SK-N-SH (cell line): ENCODE data around the gene AHCYL2. TPM values are rescaled to one million over a fixed set of nuclear protein-coding genes. Genes with fewer than 3 reads are reported as not detected.

Experiments
- CTCF ChIA-PET: fragments of 300-600, 350-600 bp; formaldehyde crosslinking; extraction: SDS; loops from one replicate; lab custom pipeline; 2021; lab: Yijun Ruan, JAX
- POLR2A ChIA-PET: fragments of 350-600 bp; sonication (Branson Sonifier 250); formaldehyde crosslinking; extraction: SDS; loops from one replicate; lab custom pipeline; 2020; ENCODE audit warnings: antibody characterized with exemption, inconsistent platforms; lab: Yijun Ruan, JAX
- DNase-seq: peaks from one replicate; pipeline ENCODE4 v3.0.0; 2012
- H2AFZ ChIP-seq: fragments of 200-600 bp; sonication (generic); 2 replicates; pipeline ENCODE4 v1.8.1; 2016; ENCODE audit warnings: antibody characterized with exemption, mild to moderate bottlenecking, low read depth
- H3F3A ChIP-seq: fragments of 200-600 bp; sonication (generic); replicated peaks from 2 replicates; pipeline ENCODE3; 2016; ENCODE audit warnings: antibody characterized with exemption, mild to moderate bottlenecking; ENCODE audit not compliant: insufficient read depth
- H3K27ac ChIP-seq, 2 experiments: fragments of 200-500 bp in 1 of 2; fragments of 200-600 bp in 1 of 2; sonication (Bioruptor generic) in 1 of 2; sonication (generic), shearing (Covaris generic) in 1 of 2; 2 replicates each; pipeline versions ENCODE4 v1.5.1 to v1.6.1; 2014 to 2016; ENCODE audit warnings: low read depth in 2 of 2, inconsistent platforms in 1 of 2, low read length in 1 of 2, mild to moderate bottlenecking in 1 of 2, mixed read lengths in 1 of 2
- H3K27me3 ChIP-seq: fragments of 200-600 bp; sonication (generic), shearing (Covaris generic); 2 replicates; pipeline ENCODE4 v1.6.1; 2016; ENCODE audit warnings: mixed run types; ENCODE audit not compliant: insufficient read depth
- H3K36me3 ChIP-seq, 2 experiments: fragments of 200-500 bp in 1 of 2; fragments of 200-600 bp in 1 of 2; sonication (Bioruptor generic) in 1 of 2; sonication (generic) in 1 of 2; replicated peaks in 1 of 2; 2 replicates each; pipeline versions ENCODE3 to v1.5.1; 2014 to 2016; ENCODE audit warnings: low read length in 1 of 2, mild to moderate bottlenecking in 1 of 2; ENCODE audit not compliant: insufficient read depth in 2 of 2, control insufficient read depth in 1 of 2
- H3K4me1 ChIP-seq, 2 experiments: fragments of 200-500 bp in 1 of 2; fragments of 200-600 bp in 1 of 2; sonication (Bioruptor generic) in 1 of 2; sonication (generic), shearing (Covaris generic) in 1 of 2; 2 replicates each; pipeline versions ENCODE4 v1.5.1 to v1.6.1; 2014 to 2016; ENCODE audit warnings: low read depth in 1 of 2, low read length in 1 of 2, mixed run types in 1 of 2; ENCODE audit not compliant: insufficient read depth in 2 of 2, control insufficient read depth in 1 of 2
- H3K4me2 ChIP-seq: fragments of 200-600 bp; sonication (generic), shearing (Covaris generic); 2 replicates; pipeline ENCODE4 v1.6.1; 2017; ENCODE audit warnings: mixed run types
- H3K4me3 ChIP-seq, 2 experiments: fragments of 200-500 bp in 1 of 2; fragments of 200-600 bp in 1 of 2; sonication (Bioruptor generic) in 1 of 2; sonication (generic), shearing (Covaris generic) in 1 of 2; 2 replicates each; pipeline versions ENCODE4 v1.5.1 to v1.8.1; 2014 to 2016; ENCODE audit warnings: low read depth in 2 of 2, inconsistent platforms in 1 of 2, low read length in 1 of 2, mild to moderate bottlenecking in 1 of 2, mixed read lengths in 1 of 2, moderate library complexity in 1 of 2
- H3K79me2 ChIP-seq: fragments of 200-600 bp; sonication (generic); 2 replicates; pipeline ENCODE4 v1.8.1; 2017; ENCODE audit warnings: mild to moderate bottlenecking; ENCODE audit not compliant: insufficient read depth
- H3K9ac ChIP-seq: fragments of 200-600 bp; sonication (generic); 2 replicates; pipeline ENCODE4 v1.6.1; 2017; ENCODE audit warnings: mixed run types
- H3K9me2 ChIP-seq: fragments of 200-600 bp; sonication (generic); 2 replicates; pipeline ENCODE4 v1.6.1; 2017; ENCODE audit warnings: mixed run types
- H3K9me3 ChIP-seq: fragments of 200-600 bp; sonication (generic); 2 replicates; pipeline ENCODE4 v1.6.1; 2017; ENCODE audit warnings: mixed run types, mild to moderate bottlenecking, moderate library complexity
- H4K20me1 ChIP-seq: fragments of 200-600 bp; sonication (generic); 2 replicates; pipeline ENCODE4 v1.6.1; 2017; ENCODE audit warnings: mild to moderate bottlenecking, mixed run types; ENCODE audit not compliant: insufficient read depth
- EP300 ChIP-seq, 2 experiments: IDR thresholded peaks; 2 replicates each; pipeline versions ENCODE4 v1.4.0 to v1.6.1; 2012; ENCODE audit warnings: borderline replicate concordance in 1 of 2, low read depth in 1 of 2, low read length in 1 of 2
- FOXJ3 ChIP-seq: sonication (generic); formaldehyde crosslinking; IDR thresholded peaks from 2 replicates; pipeline ENCODE4 v1.5.1; 2020; ENCODE audit warnings: mild to moderate bottlenecking, missing genetic modification reagents
- FOXM1 ChIP-seq: IDR thresholded peaks from 2 replicates; pipeline ENCODE4 v1.4.0; 2012; ENCODE audit warnings: low read depth, mild to moderate bottlenecking
- GABPA ChIP-seq: IDR thresholded peaks from 2 replicates; pipeline ENCODE4 v1.4.0; 2012; ENCODE audit warnings: low read depth, mild to moderate bottlenecking
- MXI1 ChIP-seq: IDR thresholded peaks from 2 replicates; pipeline ENCODE4 v1.6.1; 2012; ENCODE audit warnings: mild to moderate bottlenecking, low read depth, low read length, improper control_type of control experiment
- NFIC ChIP-seq: IDR thresholded peaks from 2 replicates; pipeline ENCODE4 v1.4.0; 2012; ENCODE audit warnings: borderline replicate concordance
- NRF1 ChIP-seq: IDR thresholded peaks from 2 replicates; pipeline ENCODE4 v1.6.1; 2012; ENCODE audit warnings: low read depth, mild to moderate bottlenecking, low read length
- POLR2AphosphoS5 ChIP-seq: IDR thresholded peaks from 2 replicates; pipeline ENCODE4 v1.6.1; 2012; ENCODE audit warnings: low read depth, low read length
- RAD21 ChIP-seq: IDR thresholded peaks from 2 replicates; pipeline ENCODE4 v1.6.1; 2012; ENCODE audit warnings: mild to moderate bottlenecking, low read length
- RFX5 ChIP-seq: IDR thresholded peaks from 2 replicates; pipeline ENCODE4 v1.6.1; 2012; ENCODE audit warnings: mild to moderate bottlenecking, improper control_type of control experiment, low read length
- SIN3A ChIP-seq: IDR thresholded peaks from 2 replicates; pipeline ENCODE4 v1.6.1; 2012; ENCODE audit warnings: low read depth, mild to moderate bottlenecking, low read length, moderate library complexity, borderline replicate concordance
- SMC3 ChIP-seq: IDR thresholded peaks from 2 replicates; pipeline ENCODE4 v1.6.1; 2012; ENCODE audit warnings: low read depth, low read length, improper control_type of control experiment
- TAF1 ChIP-seq: IDR thresholded peaks from 2 replicates; pipeline ENCODE4 v1.6.1; 2012; ENCODE audit warnings: low read depth, mild to moderate bottlenecking, low read length, moderate library complexity, borderline replicate concordance
- TCF12 ChIP-seq: IDR thresholded peaks from 2 replicates; pipeline ENCODE4 v1.4.0; 2012
- YY1 ChIP-seq: IDR thresholded peaks from 2 replicates; pipeline ENCODE4 v1.4.0; 2012; ENCODE audit warnings: low read depth, mild to moderate bottlenecking
- WGBS: methylation state at CpG from one replicate; pipeline ENCODE4 v1.1.6; 2017; ENCODE audit warnings: low lambda C conversion rate; 5-methylcytosine and 5-hydroxymethylcytosine counted together
- polyA plus RNA-seq, 3 experiments: library from polyadenylated mRNA; depleted of rRNA; stranded (reverse); fragments of >200 nt; gene quantifications; 2 replicates each; pipeline ENCODE4 v1.2.3, GENCODE V29; 2012
- TF ChIP-seq, protein P1 (sequence below): fragments of 200-600 bp; sonication (generic); IDR thresholded peaks from 2 replicates; pipeline ENCODE4 v1.6.1; 2017; ENCODE audit warnings: antibody characterized with exemption, mild to moderate bottlenecking, moderate library complexity
- TF ChIP-seq, protein P2 (sequence below): fragments of 150-350 bp; IDR thresholded peaks from 2 replicates; pipeline ENCODE4 v1.6.1; 2017; ENCODE audit warnings: antibody characterized with exemption, low read length, low read depth, borderline replicate concordance
- TF ChIP-seq, protein P3 (sequence below): IDR thresholded peaks from 2 replicates; pipeline ENCODE4 v1.4.0; 2012; ENCODE audit warnings: low read depth, borderline replicate concordance

AHCYL2 gene
- polyA plus RNA-seq, 1 of the 3 experiments (the other 2 are of a cell fraction) = 20.4 TPM

DNA sequence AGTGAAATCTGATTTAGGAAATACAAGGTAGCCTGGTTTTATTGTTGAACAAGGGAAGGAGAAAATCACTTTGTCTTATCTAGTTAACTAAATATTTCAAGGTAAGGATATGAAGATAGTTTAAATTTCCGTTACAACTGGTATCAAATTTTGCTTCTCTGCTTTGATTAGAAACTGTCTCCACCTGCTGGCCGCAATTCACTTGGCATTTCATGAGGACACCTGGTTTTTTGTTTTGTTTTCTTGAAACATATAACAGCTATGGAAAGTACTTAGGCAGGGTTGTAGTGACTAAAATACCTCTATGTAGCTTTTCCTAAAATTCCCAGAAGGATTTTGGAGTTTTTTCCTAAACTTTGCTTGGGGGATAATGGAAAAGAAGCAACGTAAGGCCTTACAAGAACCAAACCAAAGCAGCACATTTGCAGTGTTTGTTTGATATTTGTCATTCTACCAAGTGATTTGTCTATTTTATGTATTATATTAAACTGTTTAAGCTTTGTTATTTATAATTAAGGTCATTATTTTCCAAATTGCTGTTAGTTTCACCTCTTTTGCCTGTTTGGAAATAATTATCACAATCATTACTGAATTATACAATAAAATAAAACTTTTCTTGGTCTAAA is 73.6 kb downstream of the AHCYL2 start:
- ChIA-PET POLR2A (interaction anchor here (1.4 kb wide), 1 partner anchor 80 kb away, joined by 5 read pairs; no protein-coding TSS in a partner anchor), CTCF (interaction anchor here (0.6 to 8.1 kb wide), 61 partner anchors 12 to 431 kb away, joined by 3 to 363 read pairs (median 5); partner anchors contain the start of genes AHCYL2 and SMO)
- Histone ChIP-seq H3K9ac (no peak overlapping the region), H2AFZ (no peak overlapping the region), H3K4me1 (no peaks in the 10 kb centered on the region), H3K9me3 (peaks cover 10% of the 10 kb centered on the region; the same call in 1 of the 2 replicates), H4K20me1 (no peaks in the 10 kb centered on the region), H3K36me3 (peaks cover 0 to 9% of the 10 kb centered on the region in 2 experiments), H3K79me2 (no peaks in the 10 kb centered on the region), H3K9me2 (no peaks in the 10 kb centered on the region), H3K4me2 (no peak overlapping the region), H3K27ac (no peak overlapping the region), H3K4me3 (no peak overlapping the region; a peak in 1 of 4 replicates), H3K27me3 (no peaks in the 10 kb centered on the region), H3F3A (peaks cover 17% of the 10 kb centered on the region)
- 46% methylated on average over 3 of the region's 3 CpGs for WGBS
- DNase-seq = peak; percentile 65
- TF ChIP-seq NRF1 (0 out of 2 replicates have a peak, but pooled peaks have one; percentile 27), SMC3 (peak; percentile 95), EP300 (IDR thresholded peaks at IDR 0.05; ENCODE audit: borderline replicate concordance in 1 of 2, low read depth in 1 of 2, low read length in 1 of 2) (no peak), TCF12 (peak; percentile 18; the same call in 1 of the 2 replicates), TAF1 (no peak), RAD21 (peak; percentile 90), GABPA (no peak)
- TF ChIP-seq, protein P1, sequence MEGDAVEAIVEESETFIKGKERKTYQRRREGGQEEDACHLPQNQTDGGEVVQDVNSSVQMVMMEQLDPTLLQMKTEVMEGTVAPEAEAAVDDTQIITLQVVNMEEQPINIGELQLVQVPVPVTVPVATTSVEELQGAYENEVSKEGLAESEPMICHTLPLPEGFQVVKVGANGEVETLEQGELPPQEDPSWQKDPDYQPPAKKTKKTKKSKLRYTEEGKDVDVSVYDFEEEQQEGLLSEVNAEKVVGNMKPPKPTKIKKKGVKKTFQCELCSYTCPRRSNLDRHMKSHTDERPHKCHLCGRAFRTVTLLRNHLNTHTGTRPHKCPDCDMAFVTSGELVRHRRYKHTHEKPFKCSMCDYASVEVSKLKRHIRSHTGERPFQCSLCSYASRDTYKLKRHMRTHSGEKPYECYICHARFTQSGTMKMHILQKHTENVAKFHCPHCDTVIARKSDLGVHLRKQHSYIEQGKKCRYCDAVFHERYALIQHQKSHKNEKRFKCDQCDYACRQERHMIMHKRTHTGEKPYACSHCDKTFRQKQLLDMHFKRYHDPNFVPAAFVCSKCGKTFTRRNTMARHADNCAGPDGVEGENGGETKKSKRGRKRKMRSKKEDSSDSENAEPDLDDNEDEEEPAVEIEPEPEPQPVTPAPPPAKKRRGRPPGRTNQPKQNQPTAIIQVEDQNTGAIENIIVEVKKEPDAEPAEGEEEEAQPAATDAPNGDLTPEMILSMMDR = peak; percentile 98
- TF ChIP-seq, protein P2, sequence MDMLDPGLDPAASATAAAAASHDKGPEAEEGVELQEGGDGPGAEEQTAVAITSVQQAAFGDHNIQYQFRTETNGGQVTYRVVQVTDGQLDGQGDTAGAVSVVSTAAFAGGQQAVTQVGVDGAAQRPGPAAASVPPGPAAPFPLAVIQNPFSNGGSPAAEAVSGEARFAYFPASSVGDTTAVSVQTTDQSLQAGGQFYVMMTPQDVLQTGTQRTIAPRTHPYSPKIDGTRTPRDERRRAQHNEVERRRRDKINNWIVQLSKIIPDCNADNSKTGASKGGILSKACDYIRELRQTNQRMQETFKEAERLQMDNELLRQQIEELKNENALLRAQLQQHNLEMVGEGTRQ = no peak

DNA sequence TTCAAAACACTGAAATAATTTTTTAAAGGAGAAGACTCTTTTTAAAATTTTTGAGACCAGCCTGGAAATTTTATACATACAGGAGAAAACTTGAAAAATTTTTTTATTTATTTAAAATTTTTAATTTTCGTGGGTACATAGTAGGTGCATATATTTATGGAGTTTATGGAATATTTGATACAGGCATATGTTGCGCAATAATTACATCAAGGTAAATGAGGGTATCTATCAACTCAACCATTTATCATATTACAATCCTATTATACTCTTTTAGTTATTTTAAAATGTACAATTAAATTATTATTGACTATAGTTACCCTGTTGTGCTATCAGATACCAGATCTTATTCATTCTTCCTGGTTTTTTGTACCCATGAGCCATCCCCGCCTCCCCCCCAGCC is 75.1 kb downstream of the AHCYL2 start:
- Histone ChIP-seq H3K27ac (no peak overlapping the region), H3K9ac (no peak overlapping the region), H3F3A (peaks cover 11% of the 10 kb centered on the region), H4K20me1 (no peaks in the 10 kb centered on the region), H3K4me1 (no peaks in the 10 kb centered on the region), H3K36me3 (peaks cover 0 to 15% of the 10 kb centered on the region in 2 experiments), H2AFZ (no peak overlapping the region), H3K79me2 (no peaks in the 10 kb centered on the region), H3K27me3 (no peaks in the 10 kb centered on the region), H3K4me2 (no peak overlapping the region), H3K9me3 (peaks cover 15% of the 10 kb centered on the region; the same call in 1 of the 2 replicates), H3K4me3 (no peak overlapping the region), H3K9me2 (no peaks in the 10 kb centered on the region)
- no peak for DNase-seq
- POLR2A ChIA-PET = no interaction called here
- CTCF ChIA-PET = interaction anchor here (8.1 kb wide), 1 partner anchor 79 kb away, joined by 363 read pairs; the partner anchor contains the start of gene AHCYL2
- 84% methylated on average over 3 of the region's 3 CpGs for WGBS
- TF ChIP-seq FOXM1 = no peak
- no peak for TF ChIP-seq FOXJ3 (CRISPR knock-in tag)
- no peak for TF ChIP-seq SIN3A
- no peak for TF ChIP-seq POLR2AphosphoS5
- TF ChIP-seq TAF1 = no peak
- TF ChIP-seq YY1 = no peak
- TF ChIP-seq RFX5 = no peak
- TF ChIP-seq, protein P3, sequence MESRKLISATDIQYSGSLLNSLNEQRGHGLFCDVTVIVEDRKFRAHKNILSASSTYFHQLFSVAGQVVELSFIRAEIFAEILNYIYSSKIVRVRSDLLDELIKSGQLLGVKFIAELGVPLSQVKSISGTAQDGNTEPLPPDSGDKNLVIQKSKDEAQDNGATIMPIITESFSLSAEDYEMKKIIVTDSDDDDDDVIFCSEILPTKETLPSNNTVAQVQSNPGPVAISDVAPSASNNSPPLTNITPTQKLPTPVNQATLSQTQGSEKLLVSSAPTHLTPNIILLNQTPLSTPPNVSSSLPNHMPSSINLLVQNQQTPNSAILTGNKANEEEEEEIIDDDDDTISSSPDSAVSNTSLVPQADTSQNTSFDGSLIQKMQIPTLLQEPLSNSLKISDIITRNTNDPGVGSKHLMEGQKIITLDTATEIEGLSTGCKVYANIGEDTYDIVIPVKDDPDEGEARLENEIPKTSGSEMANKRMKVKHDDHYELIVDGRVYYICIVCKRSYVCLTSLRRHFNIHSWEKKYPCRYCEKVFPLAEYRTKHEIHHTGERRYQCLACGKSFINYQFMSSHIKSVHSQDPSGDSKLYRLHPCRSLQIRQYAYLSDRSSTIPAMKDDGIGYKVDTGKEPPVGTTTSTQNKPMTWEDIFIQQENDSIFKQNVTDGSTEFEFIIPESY = no peak
- TF ChIP-seq TCF12 = no peak
- TF ChIP-seq NFIC = no peak
- TF ChIP-seq, protein P2 = no peak
- no peak for TF ChIP-seq EP300 (IDR thresholded peaks at IDR 0.05; ENCODE audit: borderline replicate concordance in 1 of 2, low read depth in 1 of 2, low read length in 1 of 2)
- TF ChIP-seq, protein P1 = no peak
- no peak for TF ChIP-seq MXI1
